PFSK-1 (cell line): ENCODE results near the gene HS2ST1.

ENCODE experiments used
- FOXP2 ChIP-seq: optimal IDR thresholded peaks from 2 replicates; pipeline ENCODE3; 2011; ENCODE audit warnings: borderline replicate concordance, control low read depth, inconsistent platforms; ENCODE audit not compliant: insufficient read depth; ENCODE audit errors: extremely low read length, extremely low read depth
- POLR2AphosphoS5 ChIP-seq: IDR thresholded peaks from 2 replicates; pipeline ENCODE4 v1.6.1; 2012; ENCODE audit warnings: low read depth, mild to moderate bottlenecking, control low read depth, low read length, moderate library complexity
- REST ChIP-seq, 2 experiments: IDR thresholded peaks; 2 replicates each; pipeline versions ENCODE4 v1.6.1 to v1.8.0; 2011 to 2012; ENCODE audit warnings: low read depth in 2 of 2, low read length in 2 of 2, control low read depth in 1 of 2, inconsistent platforms in 1 of 2, mild to moderate bottlenecking in 1 of 2, moderate library complexity in 1 of 2; ENCODE audit not compliant: insufficient read depth in 1 of 2
- SIN3A ChIP-seq: IDR thresholded peaks from 2 replicates; pipeline ENCODE4 v1.6.1; 2012; ENCODE audit warnings: mild to moderate bottlenecking, low read length, moderate library complexity, borderline replicate concordance; ENCODE audit not compliant: insufficient read depth
- TAF1 ChIP-seq: IDR thresholded peaks from 2 replicates; pipeline ENCODE4 v1.6.1; 2012; ENCODE audit warnings: low read length, control low read depth, borderline replicate concordance; ENCODE audit not compliant: insufficient read depth

Gene HS2ST1

DNA sequence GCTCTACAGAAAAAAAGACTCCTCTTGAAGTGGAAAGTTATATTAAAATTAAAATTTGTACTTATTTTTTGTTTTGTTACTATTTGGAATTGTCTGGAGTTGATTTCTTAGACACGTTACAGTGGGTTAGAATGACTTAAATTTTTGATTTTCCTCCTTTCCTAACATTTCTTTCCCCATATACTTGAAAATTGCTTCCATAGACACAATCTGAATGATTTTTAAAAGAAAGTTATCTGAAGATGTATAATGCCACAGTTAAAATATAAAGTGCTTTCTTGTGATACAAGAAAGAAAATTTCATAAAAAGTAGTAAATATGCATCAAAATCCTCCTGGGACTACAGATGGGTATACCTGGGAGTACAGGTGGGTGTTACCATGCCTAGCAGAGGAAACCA, 2.3 kb downstream of the HS2ST1 start:
- TF ChIP-seq FOXP2, result no peak
- no peak for TF ChIP-seq SIN3A
- no peak for TF ChIP-seq REST (IDR thresholded peaks at IDR 0.05; ENCODE audit: insufficient read depth in 1 of 2, low read depth in 2 of 2, low read length in 2 of 2)
- no peak for TF ChIP-seq TAF1
- TF ChIP-seq POLR2AphosphoS5, result no peak

GRCh38 chr1:86922445-86922844, 8.0 kb downstream of the HS2ST1 start:
- no peak for TF ChIP-seq SIN3A
- no peak for TF ChIP-seq REST (IDR thresholded peaks at IDR 0.05; ENCODE audit: insufficient read depth in 1 of 2, low read depth in 2 of 2, low read length in 2 of 2)

DNA sequence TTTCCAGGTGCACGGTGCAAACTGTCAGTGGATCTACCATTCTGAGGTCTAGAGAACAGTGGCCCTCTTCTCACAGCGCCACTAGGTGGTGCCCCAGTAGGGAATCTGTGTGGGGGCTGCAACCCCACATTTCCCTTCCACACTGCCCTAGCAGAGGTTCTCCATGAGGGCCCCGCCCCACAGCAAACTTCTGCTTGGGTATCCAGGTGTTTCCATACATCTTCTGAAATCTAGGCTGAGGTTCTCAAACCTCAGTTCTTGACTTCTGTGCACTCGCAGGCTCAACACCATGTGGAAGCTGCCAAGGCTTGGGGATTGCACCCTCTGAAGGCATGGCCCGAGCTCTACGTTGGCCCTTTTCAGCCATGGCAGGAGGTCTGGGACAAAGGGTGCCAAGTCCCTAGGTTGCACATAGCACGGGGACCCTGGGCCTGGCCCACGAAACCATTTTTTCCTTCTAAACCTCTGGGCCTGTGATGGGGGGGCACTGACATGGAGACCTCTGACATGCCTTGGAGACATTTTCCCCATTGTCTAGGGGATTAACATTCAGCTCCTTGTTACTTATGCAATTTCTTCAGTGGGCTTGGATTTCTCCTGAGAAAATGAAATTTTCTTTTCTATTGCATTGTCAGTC, 10.0 kb downstream of the HS2ST1 start:
- TF ChIP-seq SIN3A, result no peak

DNA sequence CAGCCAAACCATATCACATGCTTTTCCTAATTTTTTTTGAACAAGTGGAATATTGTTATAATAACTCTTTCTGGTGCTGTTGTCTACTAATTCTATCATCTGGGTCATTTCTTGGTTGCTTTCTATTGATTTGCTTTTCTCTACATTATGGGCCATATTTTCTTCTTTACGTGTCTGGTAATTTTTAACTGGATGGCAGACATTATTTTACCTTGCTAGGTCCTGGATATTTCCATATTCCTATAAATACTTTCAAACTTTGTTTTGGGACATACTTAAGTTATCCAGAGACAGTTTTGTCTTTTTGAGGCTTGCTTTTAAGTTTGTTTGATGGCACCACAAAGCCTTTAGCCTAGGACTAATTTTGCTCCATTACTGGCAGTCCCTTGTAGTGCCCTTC, 11.3 kb downstream of the HS2ST1 start:
- TF ChIP-seq POLR2AphosphoS5, result no peak
- TF ChIP-seq TAF1, result no peak
- no peak for TF ChIP-seq REST (IDR thresholded peaks at IDR 0.05; ENCODE audit: insufficient read depth in 1 of 2, low read depth in 2 of 2, low read length in 2 of 2)
- TF ChIP-seq SIN3A, result no peak
- no peak for TF ChIP-seq FOXP2

- TF ChIP-seq TAF1, result no peak
- TF ChIP-seq REST (IDR thresholded peaks at IDR 0.05; ENCODE audit: insufficient read depth in 1 of 2, low read depth in 2 of 2, low read length in 2 of 2), result no peak
- TF ChIP-seq SIN3A, result no peak
- no peak for TF ChIP-seq POLR2AphosphoS5
- TF ChIP-seq FOXP2, result no peak
Observed at GRCh38 chr1:86926883-86927282, 12.4 kb downstream of the HS2ST1 start.
